Ovary (tissue), 9 donors: ENCODE data around the gene SUPT4H1. TPM values are rescaled to one million over a fixed set of nuclear protein-coding genes. Genes with fewer than 3 reads are reported as not detected.

ENCODE experiments used
- DNase-seq, 5 donors: peaks; one replicate each; pipeline ENCODE4 v3.0.0-alpha.2; 2019 to 2020
- H3K27ac ChIP-seq, 2 donors: fragments of 200-600 bp; one replicate each; pipeline versions ENCODE4 v1.5.1 to v1.8.0; 2019 to 2022
- H3K27me3 ChIP-seq: fragments of 200-600 bp; one replicate; pipeline ENCODE4 v1.8.0; 2022
- H3K36me3 ChIP-seq: fragments of 200-600 bp; sonication (generic); one replicate; pipeline ENCODE4 v1.5.1; 2019
- H3K4me1 ChIP-seq: one replicate; pipeline ENCODE4 v1.8.1; 2013; ENCODE audit warnings: mild to moderate bottlenecking, moderate library complexity; ENCODE audit not compliant: insufficient read depth
- H3K4me3 ChIP-seq: fragments of 200-600 bp; sonication (generic); one replicate; pipeline ENCODE4 v1.5.1; 2017
- H3K9me3 ChIP-seq, 2 donors: fragments of 200-600 bp in 1 of 2; sonication (generic) in 1 of 2; one replicate each; pipeline versions ENCODE4 v1.5.1 to v1.8.1; 2013 to 2019; ENCODE audit warnings: mild to moderate bottlenecking in 1 of 2, moderate library complexity in 1 of 2
- CTCF ChIP-seq, 3 donors: fragments of 450-650 bp in 2 of 3; fragments of 200-600 bp in 1 of 3; IDR thresholded peaks; one replicate each; pipeline versions ENCODE4 v1.5.1 to v1.8.0; 2016 to 2022; ENCODE audit warnings: antibody characterized with exemption in 3 of 3, mild to moderate bottlenecking in 1 of 3
- EP300 ChIP-seq: sonication (generic); formaldehyde crosslinking; IDR thresholded peaks from one replicate; pipeline ENCODE4 v1.6.1; 2017; ENCODE audit warnings: antibody characterized with exemption
- POLR2A ChIP-seq: fragments of 450-650 bp; IDR thresholded peaks from one replicate; pipeline ENCODE4 v1.6.1; 2017; ENCODE audit warnings: antibody characterized with exemption, mild to moderate bottlenecking, moderate library complexity
- WGBS, 3 donors: extraction: QIAGEN DNeasy Blood & Tissue Kit in 1 of 3; methylation state at CpG; one replicate each; pipeline versions ENCODE4 v1.1.5 to v1.1.7; 2013 to 2017; 5-methylcytosine and 5-hydroxymethylcytosine counted together
- intact Hi-C, 4 donors: fragments of 100-400 bp; cut with DNase I; formaldehyde crosslinking; loops; one replicate each; pipeline versions ENCODE4 v1.11.0 to v1.15.1; 2022 to 2023
- polyA plus RNA-seq, 2 donors: library from polyadenylated mRNA; stranded (reverse); fragments of 200-250 nt in 1 of 2; fragments of 350-450 nt in 1 of 2; fragmentation: Illumina TruSeq in 1 of 2; extraction: RNeasy Lipid Tissue Mini Kit (QIAGEN cat#74804) in 1 of 2; gene quantifications; one replicate each; pipeline ENCODE4 v1.2.3, GENCODE V29; 2013 to 2014
- total RNA-seq, 7 donors: library from RNA; depleted of rRNA in 2 of 7; stranded (reverse); fragments of >200 nt in 2 of 7; fragmentation: NEBNext Ultra II Directional in 3 of 7; extraction: Animal tissue kit (Norgen Biotek cat#: 25700) in 3 of 7; gene quantifications; one replicate each; pipeline versions ENCODE4 v1.1.0 to v1.2.4, GENCODE V29; 2016 to 2023
- donor health status: DM: no; HTN: no; CAD: no; lungs with moderate emphysema.
- donor health status: DM: no; HTN: no; CAD: no.
- donor health status: Bipolar disorder and iron deficiency.
- donor health status: DM: yes; HTN: yes; CAD: no.
- donor health status: DM: no; HTN: no; CAD: no.
- donor health status: DM: yes; HTN: yes; CAD: no.

SUPT4H1 gene
- total and polyA plus RNA-seq, 9 donors = 43.7 to 182 (median 66.0) TPM

- Histone ChIP-seq H3K4me1 (no peaks in the 10 kb centered on the region), H3K4me3 (no peak overlapping the region), H3K27me3 (no peaks in the 10 kb centered on the region), H3K27ac (no peak overlapping the region), H3K36me3 (no peaks in the 10 kb centered on the region), H3K9me3 (no peaks in the 10 kb centered on the region)
- intact Hi-C loops = no loop called here
- TF ChIP-seq CTCF (IDR thresholded peaks at IDR 0.05) (no peak), EP300 (no peak), POLR2A (no peak)
- DNase-seq = no peak
- 65 to 90% (median 76%) methylated on average over 4 of the region's 4 CpGs for WGBS, 3 donors
Measured at GRCh38 chr17:58345500-58345899, 6.5 kb downstream of the SUPT4H1 start.

GRCh38 chr17:58344791-58345157, 7.2 kb downstream of the SUPT4H1 start:
- intact Hi-C loops = no loop called here
- Histone ChIP-seq H3K36me3 (no peaks in the 10 kb centered on the region), H3K27ac (no peak overlapping the region), H3K9me3 (no peaks in the 10 kb centered on the region), H3K4me1 (no peaks in the 10 kb centered on the region), H3K4me3 (no peak overlapping the region), H3K27me3 (no peaks in the 10 kb centered on the region)
- no peak for DNase-seq
- TF ChIP-seq POLR2A (no peak), CTCF (IDR thresholded peaks at IDR 0.05) (no peak), EP300 (no peak)
- WGBS, 3 donors = 44 to 72% (median 46%) methylated on average over 2 of the region's 2 CpGs

GRCh38 chr17:58344047-58344790, 7.8 kb downstream of the SUPT4H1 start:
- no peak for DNase-seq

GRCh38 chr17:58343131-58343530, 8.9 kb downstream of the SUPT4H1 start:
- no peaks in the 10 kb centered on the region for H3K27me3 ChIP-seq
- TF ChIP-seq EP300 (no peak), POLR2A (no peak), CTCF (IDR thresholded peaks at IDR 0.05) (no peak)
- WGBS, 3 donors = 83 to 92% (median 86%) methylated on average over 4 of the region's 4 CpGs
- no peaks in the 10 kb centered on the region for H3K36me3 ChIP-seq
- H3K9me3 ChIP-seq = no peaks in the 10 kb centered on the region
- H3K4me1 ChIP-seq = no peaks in the 10 kb centered on the region
- no peak overlapping the region for H3K4me3 ChIP-seq
- DNase-seq = no peak
- H3K27ac ChIP-seq = no peak overlapping the region
- intact Hi-C loops = no loop called here

More at GRCh38 chr17:58344047-58344790, 7.8 kb downstream of the SUPT4H1 start:
- Histone ChIP-seq H3K27ac (no peak overlapping the region), H3K4me1 (no peaks in the 10 kb centered on the region), H3K9me3 (no peaks in the 10 kb centered on the region), H3K4me3 (no peak overlapping the region), H3K27me3 (no peaks in the 10 kb centered on the region), H3K36me3 (no peaks in the 10 kb centered on the region)
- 51 to 53% (median 52%) methylated on average over 9 of the region's 9 CpGs for WGBS, 3 donors
- TF ChIP-seq CTCF (IDR thresholded peaks at IDR 0.05) (no peak), POLR2A (no peak), EP300 (no peak)
- intact Hi-C loops = no loop called here
